Mucosa of rectum (tissue), 2 donors: ENCODE measurements around the gene TNPO2.

Experiments used
- H3K27ac ChIP-seq, 2 donors: one replicate each; pipeline ENCODE4 v1.7.0; 2013; ENCODE audit warnings: inconsistent platforms in 2 of 2, low read depth in 2 of 2, low read length in 2 of 2
- H3K27me3 ChIP-seq, 2 donors: one replicate each; pipeline ENCODE4 v1.7.0; 2013; ENCODE audit warnings: low read length in 2 of 2; ENCODE audit not compliant: control insufficient read depth in 2 of 2, insufficient read depth in 2 of 2
- H3K36me3 ChIP-seq, 2 donors: one replicate each; pipeline ENCODE4 v1.7.0; 2013; ENCODE audit warnings: low read length in 2 of 2; ENCODE audit not compliant: control insufficient read depth in 2 of 2, insufficient read depth in 2 of 2
- H3K4me1 ChIP-seq, 2 donors: one replicate each; pipeline ENCODE4 v1.7.0; 2013; ENCODE audit warnings: low read length in 2 of 2, mild to moderate bottlenecking in 1 of 2; ENCODE audit not compliant: control insufficient read depth in 2 of 2, insufficient read depth in 2 of 2
- H3K4me3 ChIP-seq, 2 donors: one replicate each; pipeline ENCODE4 v1.7.0; 2013; ENCODE audit warnings: low read length in 2 of 2
- H3K9ac ChIP-seq, 2 donors: one replicate each; pipeline ENCODE4 v1.7.0; 2013; ENCODE audit warnings: low read length in 2 of 2, low read depth in 1 of 2, mild to moderate bottlenecking in 1 of 2
- H3K9me3 ChIP-seq, 2 donors: one replicate each; pipeline ENCODE4 v1.7.0; 2013; ENCODE audit warnings: low read length in 2 of 2; ENCODE audit not compliant: control insufficient read depth in 2 of 2
- donor health status: healthy.
- donor health status: Normal muscosa, but diverticular disease.

TNPO2 gene

DNA sequence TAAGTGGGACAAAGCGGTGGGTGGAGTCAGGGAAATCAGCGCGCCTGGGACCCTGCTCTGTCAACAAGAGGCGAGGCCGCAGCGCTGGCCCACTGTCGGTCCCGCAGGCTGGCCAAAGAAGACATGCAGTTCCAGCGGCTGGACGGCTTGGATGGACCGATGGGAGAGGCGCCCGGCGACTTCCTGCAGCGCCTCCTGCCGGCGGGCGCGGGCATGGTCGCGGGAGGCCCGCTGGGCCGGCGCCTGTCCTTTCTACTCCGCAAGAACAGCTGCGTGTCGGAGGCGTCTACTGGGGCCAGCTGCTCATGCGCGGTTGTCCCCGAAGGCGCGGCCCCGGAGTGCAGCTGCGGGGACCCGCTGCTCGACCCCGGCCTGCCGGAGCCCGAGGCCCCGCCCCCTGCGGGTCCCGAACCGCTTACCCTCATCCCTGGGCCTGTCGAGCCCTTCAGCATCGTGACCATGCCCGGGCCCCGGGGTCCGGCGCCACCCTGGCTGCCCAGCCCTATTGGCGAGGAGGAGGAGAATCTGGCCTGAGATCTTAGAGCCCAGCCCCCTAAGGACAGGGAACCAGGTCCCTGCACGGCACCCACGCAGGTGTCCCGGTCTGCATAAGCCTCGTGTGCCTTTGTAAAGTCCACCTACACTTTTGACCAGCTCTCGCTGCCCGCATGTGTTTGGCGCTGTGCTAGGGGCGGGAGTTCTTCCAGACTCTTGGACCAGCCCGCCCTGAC is 34.0 kb upstream of the TNPO2 start:
- H3K36me3 ChIP-seq, result no peaks in the 10 kb centered on the region
- H3K27me3 ChIP-seq, result peaks cover 0 to 4% of the 10 kb centered on the region in 2 donors
- H3K27ac ChIP-seq, result no peak overlapping the region
- peaks cover 8 to 10% of the 10 kb centered on the region in 2 donors for H3K4me1 ChIP-seq
- peak overlapping the region in 1 of 2 donors; percentile 7 for H3K9ac ChIP-seq
- H3K4me3 ChIP-seq, result peak overlapping the region; percentile 48 to 57
- H3K9me3 ChIP-seq, result no peaks in the 10 kb centered on the region

DNA sequence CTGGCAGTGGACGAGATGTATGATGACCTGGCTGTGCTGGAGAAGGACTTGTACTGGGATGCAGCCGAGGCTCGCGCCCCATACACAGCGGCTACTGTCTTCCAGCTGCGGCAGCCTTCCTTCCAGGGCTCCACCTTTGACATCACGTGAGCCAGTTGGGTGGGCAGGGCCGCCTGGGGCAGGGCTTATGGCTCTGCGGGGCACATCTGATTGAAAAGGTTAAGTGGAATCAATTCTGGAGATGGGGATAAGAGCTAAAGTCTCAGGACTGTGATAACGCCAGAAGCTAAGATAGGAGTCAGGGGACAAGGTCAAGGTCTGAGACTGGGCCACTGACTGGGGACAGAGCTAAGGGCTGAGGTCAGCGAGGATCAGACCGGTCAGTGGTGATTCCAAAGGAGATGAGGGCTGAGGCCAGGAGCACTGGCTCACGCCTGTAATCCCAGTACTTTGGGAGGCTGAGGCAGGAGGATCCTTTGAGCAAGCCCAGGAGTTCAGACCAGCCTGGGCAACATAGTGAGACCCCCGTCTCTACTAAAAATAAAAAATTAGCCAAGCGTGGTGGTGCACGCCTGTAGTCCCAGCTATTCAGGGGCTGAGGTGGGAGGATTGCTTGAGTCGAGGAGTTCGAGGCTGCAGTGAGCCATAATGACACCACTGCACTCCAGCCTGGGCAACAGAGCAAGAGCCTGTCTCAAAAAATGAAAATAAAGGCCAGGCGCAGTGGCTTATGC is 32.6 kb upstream of the TNPO2 start:
- H3K4me3 ChIP-seq, result no peak overlapping the region
- H3K9ac ChIP-seq, result no peak overlapping the region
- no peaks in the 10 kb centered on the region for H3K36me3 ChIP-seq
- no peaks in the 10 kb centered on the region for H3K9me3 ChIP-seq
- peaks cover 5 to 8% of the 10 kb centered on the region in 2 donors for H3K27me3 ChIP-seq
- H3K4me1 ChIP-seq, result peaks cover 8 to 10% of the 10 kb centered on the region in 2 donors
- no peak overlapping the region for H3K27ac ChIP-seq

DNA sequence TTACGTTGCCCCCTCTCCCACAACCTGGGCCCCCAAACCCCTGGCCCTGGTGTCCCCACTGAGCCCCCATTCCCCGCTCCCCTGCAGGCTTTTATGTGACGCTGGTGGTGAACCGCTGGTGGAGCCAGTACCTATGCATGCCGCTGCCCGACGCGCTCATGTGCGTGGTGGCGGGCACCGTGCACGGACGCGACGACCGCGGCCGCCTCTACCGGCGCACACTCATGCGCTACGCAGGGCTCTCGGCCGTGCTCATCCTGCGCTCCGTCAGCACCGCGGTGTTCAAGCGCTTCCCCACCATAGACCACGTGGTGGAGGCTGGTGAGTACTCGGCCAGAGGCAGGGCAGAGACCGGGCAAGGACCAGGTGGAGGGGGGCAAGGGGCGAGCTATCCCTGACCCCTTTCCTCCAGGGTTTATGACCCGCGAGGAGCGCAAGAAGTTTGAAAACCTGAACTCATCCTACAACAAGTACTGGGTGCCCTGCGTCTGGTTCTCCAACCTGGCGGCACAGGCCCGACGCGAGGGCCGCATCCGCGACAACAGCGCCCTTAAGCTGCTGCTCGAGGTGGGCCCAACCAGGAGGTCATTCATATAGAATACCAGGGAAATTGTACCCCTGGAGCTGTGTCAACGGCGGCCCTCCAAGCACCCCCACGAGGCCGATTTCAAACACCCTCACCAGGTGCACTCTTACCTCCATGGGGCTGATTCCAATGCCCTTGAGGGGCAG is 30.9 kb upstream of the TNPO2 start:
- Histone ChIP-seq H3K4me3 (no peak overlapping the region), H3K9ac (no peak overlapping the region)

DNA sequence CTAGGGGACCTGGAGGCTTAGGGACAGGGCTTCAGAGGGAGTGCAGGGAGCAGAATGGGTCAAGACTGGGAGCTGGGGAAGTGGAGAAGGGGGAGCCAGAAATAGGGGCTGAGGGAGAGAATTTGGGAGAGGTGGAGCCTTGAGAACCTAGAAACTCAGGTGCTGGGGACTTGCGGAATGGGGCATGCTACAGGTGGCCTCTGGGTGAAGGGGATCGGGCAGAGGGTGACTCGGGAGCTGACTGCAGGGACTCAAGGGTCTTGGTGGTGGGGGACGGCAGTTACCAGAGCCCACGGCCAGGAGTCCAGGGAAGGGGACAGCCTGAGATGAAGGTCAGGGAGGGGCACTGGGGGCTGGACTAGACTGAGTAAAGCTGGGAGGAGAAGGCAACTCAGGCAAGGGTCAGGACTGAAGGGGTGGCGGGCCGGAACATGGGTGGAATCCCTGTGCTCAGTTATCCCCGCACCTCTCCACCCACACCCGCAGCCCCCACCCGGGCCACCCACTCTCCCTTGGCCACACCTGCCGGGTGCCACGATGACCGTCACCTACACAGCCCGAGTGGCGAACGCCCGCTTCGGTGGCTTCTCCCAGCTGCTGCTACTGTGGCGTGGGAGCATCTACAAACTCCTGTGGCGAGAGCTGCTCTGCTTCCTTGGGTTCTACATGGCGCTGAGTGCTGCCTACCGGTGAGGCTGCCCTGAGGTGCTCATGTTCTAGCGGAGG is 28.5 kb upstream of the TNPO2 start:
- Histone ChIP-seq H3K9me3 (peaks cover 1 to 5% of the 10 kb centered on the region in 2 donors), H3K27me3 (peaks cover 12 to 25% of the 10 kb centered on the region in 2 donors), H3K36me3 (peaks cover 6 to 10% of the 10 kb centered on the region in 2 donors), H3K9ac (peak overlapping the region in 1 of 2 donors; percentile 29), H3K4me3 (peak overlapping the region; percentile 13 to 49), H3K27ac (peak overlapping the region; percentile 23 to 51), H3K4me1 (peaks cover 2 to 16% of the 10 kb centered on the region in 2 donors)

More for the DNA sequence above, 30.9 kb upstream of the TNPO2 start:
- Histone ChIP-seq H3K9me3 (no peaks in the 10 kb centered on the region), H3K27ac (no peak overlapping the region), H3K36me3 (no peaks in the 10 kb centered on the region), H3K27me3 (peaks cover 12 to 24% of the 10 kb centered on the region in 2 donors), H3K4me1 (peaks cover 12 to 22% of the 10 kb centered on the region in 2 donors)

DNA sequence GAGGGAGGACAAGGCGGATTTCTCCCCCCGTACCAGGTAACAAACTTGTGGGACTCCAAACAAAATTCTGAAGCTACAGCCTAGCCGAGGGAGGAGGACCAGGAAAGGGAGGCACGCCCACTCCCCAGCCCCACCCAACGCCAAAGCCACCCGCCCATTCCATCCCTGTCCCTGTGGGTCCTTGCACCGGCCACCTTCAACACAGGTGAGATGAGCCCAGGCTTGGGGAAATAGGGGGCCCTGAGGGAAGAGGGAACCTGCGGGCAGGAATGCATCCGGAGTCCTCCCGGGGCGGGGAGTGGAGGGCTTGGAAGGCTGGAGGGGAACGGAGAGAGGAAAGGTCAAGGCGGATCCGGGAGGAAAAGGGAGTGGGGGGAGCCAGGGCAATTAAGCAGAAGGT is 27.9 kb upstream of the TNPO2 start, which contains the start of gene BEST2:
Gene BEST2, plus strand, starts transcription at position 157 of the 400 bp plus-strand sequence. CDS start 802 bp downstream, outside the sequence.
- H3K36me3 ChIP-seq, result peaks cover 10 to 14% of the 10 kb centered on the region in 2 donors
- H3K9me3 ChIP-seq, result peaks cover 3 to 5% of the 10 kb centered on the region in 2 donors
- H3K4me1 ChIP-seq, result peaks cover 2 to 16% of the 10 kb centered on the region in 2 donors
- H3K27ac ChIP-seq, result peak within 1 kb of the TSS; percentile 51 to 74
- H3K4me3 ChIP-seq, result peak within 1 kb of the TSS; percentile 26 to 49
- peak within 1 kb of the TSS in 1 of 2 donors; percentile 29 for H3K9ac ChIP-seq
- peaks cover 12 to 25% of the 10 kb centered on the region in 2 donors for H3K27me3 ChIP-seq

DNA sequence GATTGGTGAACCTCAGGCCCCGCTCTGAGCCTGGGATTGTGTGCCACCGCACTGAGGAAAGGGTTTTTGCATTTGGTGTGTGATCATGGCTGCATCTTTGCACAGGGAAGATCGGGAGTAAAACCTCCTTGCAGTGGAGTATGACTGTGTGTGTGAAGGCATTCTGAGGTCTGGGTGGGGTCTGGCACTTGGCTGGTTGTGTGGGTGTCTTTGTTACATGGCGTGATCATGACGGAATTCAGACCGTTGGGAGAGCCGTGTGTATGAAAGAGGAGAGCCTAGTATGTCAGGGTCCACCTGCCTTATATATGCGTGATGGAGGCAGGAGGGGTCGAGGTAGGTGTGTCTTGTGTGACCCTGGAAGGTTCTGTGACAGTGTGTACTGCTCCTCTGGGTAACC is 27.1 kb upstream of the TNPO2 start:
- Histone ChIP-seq H3K4me3 (no peak overlapping the region), H3K4me1 (peaks cover 2 to 16% of the 10 kb centered on the region in 2 donors), H3K27ac (peak overlapping the region; percentile 34 to 74), H3K9ac (no peak overlapping the region), H3K9me3 (peaks cover 3 to 5% of the 10 kb centered on the region in 2 donors), H3K27me3 (peaks cover 12 to 25% of the 10 kb centered on the region in 2 donors), H3K36me3 (peaks cover 16 to 20% of the 10 kb centered on the region in 2 donors)

DNA sequence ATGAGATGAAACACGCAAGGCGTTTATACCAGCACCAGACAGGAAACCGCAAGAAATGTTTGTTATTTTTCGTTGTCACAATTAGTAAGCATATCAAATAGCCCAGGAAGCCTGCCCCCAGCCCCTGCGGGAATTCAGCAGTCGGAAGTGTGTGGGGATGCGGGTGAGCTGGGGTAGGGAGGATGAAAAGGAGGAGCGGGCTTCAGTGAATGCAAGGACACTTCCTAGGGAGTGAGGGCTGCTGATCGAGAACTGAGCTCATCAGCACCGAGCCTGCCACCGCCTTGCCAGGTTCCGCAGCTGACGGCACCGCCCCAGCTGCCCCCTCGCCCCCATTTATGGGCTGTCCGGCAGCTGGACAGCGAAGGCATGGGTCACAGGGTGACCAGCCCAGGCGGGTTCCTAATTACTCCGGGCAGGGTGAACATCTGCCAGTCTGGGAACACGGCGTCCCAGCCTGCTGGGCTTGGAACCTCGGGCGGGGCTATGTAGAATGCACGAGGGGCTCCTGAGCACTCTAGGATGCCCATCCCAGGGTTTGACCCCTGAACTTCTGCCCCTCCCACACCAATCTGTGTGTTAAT is 26.3 kb upstream of the TNPO2 start:
- H3K27ac ChIP-seq, result peak overlapping the region; percentile 59 to 77
- H3K27me3 ChIP-seq, result peaks cover 12 to 25% of the 10 kb centered on the region in 2 donors
- no peak overlapping the region for H3K4me3 ChIP-seq
- H3K4me1 ChIP-seq, result peaks cover 2 to 16% of the 10 kb centered on the region in 2 donors
- H3K9ac ChIP-seq, result peak overlapping the region; percentile 1 to 33
- peaks cover 24 to 26% of the 10 kb centered on the region in 2 donors for H3K36me3 ChIP-seq
- H3K9me3 ChIP-seq, result peaks cover 3 to 5% of the 10 kb centered on the region in 2 donors

DNA sequence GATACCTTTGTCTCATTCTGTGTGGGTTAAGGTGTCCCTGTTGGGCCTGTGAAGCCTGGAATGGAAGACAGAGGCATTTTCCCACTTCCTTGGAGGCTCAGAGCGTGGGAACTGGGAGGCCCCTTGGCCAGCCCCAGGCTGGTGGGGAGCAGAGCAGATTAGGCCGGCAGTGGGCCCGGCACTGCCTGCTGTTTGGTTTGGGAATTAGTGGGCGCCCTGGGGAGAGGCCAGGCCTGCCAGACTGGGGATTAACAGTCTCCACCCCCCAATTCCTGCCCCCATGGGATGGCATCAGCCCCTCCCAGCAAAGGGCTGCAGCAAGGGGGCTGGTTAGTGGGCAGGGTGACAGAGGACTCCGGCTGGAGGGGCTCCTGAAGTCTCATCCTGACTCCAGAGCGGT is 24.8 kb upstream of the TNPO2 start:
- no peak overlapping the region for H3K9ac ChIP-seq
- no peak overlapping the region for H3K4me3 ChIP-seq
- H3K27ac ChIP-seq, result peak overlapping the region in 1 of 2 donors; percentile 77
- H3K27me3 ChIP-seq, result peaks cover 8 to 25% of the 10 kb centered on the region in 2 donors
- H3K36me3 ChIP-seq, result peaks cover 30 to 32% of the 10 kb centered on the region in 2 donors
- H3K9me3 ChIP-seq, result peaks cover 3 to 5% of the 10 kb centered on the region in 2 donors
- peaks cover 2 to 16% of the 10 kb centered on the region in 2 donors for H3K4me1 ChIP-seq
